Fibroblast of skin of abdomen (primary cell): ENCODE results near the gene BCL7B.

ENCODE experiments used
- DNase-seq: peaks from one replicate; pipeline ENCODE4 v3.0.0-alpha.2; 2013

BCL7B gene

DNA sequence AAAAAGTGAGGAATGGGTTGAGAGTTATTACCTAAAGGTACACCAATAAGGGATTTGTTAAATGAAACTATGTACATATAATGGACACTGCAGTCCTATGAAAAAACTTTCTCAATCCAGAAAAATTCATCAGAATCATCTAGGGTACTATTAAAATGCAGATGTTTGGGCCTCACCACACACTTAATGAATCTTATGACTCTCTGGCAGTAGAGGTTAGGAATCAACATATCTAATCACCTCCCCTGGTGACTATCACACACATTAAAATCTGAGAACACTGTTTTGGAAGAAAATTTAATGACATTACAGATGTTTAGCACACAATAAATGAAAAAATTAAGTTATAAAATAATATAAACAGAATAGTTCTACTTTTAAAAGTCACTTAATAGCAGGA lies 67.5 kb downstream of the BCL7B start:
- no peak for DNase-seq

DNA sequence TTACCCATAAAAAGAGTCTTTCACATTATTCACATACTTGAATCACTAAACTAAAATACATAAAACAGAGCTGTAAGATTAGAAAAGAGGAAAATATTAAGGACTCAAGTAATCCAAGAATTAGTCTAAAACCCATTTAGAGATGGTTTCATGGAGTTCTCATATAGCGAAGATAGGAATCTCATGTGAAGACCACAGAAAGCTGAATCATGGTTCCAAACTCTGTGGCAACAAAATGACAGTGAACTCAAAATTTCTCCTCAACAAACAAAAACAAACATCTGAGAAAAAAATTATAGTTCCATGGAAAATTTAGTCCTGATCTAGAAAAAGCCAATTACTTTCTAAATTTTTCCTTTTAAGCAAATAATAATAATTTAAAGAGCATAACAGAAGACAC lies 70.0 kb downstream of the BCL7B start:
- no peak for DNase-seq
